Tibial artery (tissue), 4 donors: ENCODE data around the gene RNF144B.

Experiments used
- DNase-seq, 2 donors: peaks; one replicate each; pipeline ENCODE4 v3.0.0-alpha.2; 2019
- H3K27ac ChIP-seq, 2 donors: fragments of 200-600 bp; sonication (generic) in 1 of 2; 1 replicate in 1 of 2; 2 replicates in 1 of 2; pipeline ENCODE4 v1.5.1; 2018 to 2019; ENCODE audit warnings: mild to moderate bottlenecking in 1 of 2
- H3K27me3 ChIP-seq, 2 donors: fragments of 200-600 bp; sonication (generic) in 1 of 2; one replicate each; pipeline versions ENCODE4 v1.5.1 to v1.6.0; 2016 to 2019
- H3K36me3 ChIP-seq, 3 donors: fragments of 200-600 bp; sonication (generic) in 2 of 3; one replicate each; pipeline ENCODE4 v1.5.1; 2016 to 2019; ENCODE audit warnings: mild to moderate bottlenecking in 2 of 3
- H3K4me1 ChIP-seq, 4 donors: fragments of 200-600 bp; sonication (generic) in 2 of 4; 1 replicate in 3 of 4; 2 replicates in 1 of 4; pipeline ENCODE4 v1.5.1; 2016 to 2019
- H3K4me3 ChIP-seq, 2 donors: fragments of 200-600 bp; sonication (generic) in 1 of 2; 1 replicate in 1 of 2; 2 replicates in 1 of 2; pipeline ENCODE4 v1.5.1; 2018 to 2019; ENCODE audit warnings: mild to moderate bottlenecking in 2 of 2
- H3K9me3 ChIP-seq, 3 donors: fragments of 200-600 bp; sonication (generic) in 1 of 3; one replicate each; pipeline ENCODE4 v1.5.1; 2016 to 2019
- CTCF ChIP-seq, 2 experiments: fragments of 200-600 bp in 1 of 2; fragments of 450-650 bp in 1 of 2; IDR thresholded peaks; one replicate each; pipeline ENCODE4 v1.5.1; 2017 to 2019; ENCODE audit warnings: antibody characterized with exemption in 2 of 2, mild to moderate bottlenecking in 1 of 2, moderate library complexity in 1 of 2
- intact Hi-C: fragments of 100-400 bp; cut with DNase I; formaldehyde crosslinking; loops from one replicate; pipeline ENCODE4 v1.15.0; 2023; ENCODE audit warnings: low total_unique reads

The RNF144B gene

GRCh38 chr6:18388271-18388670 lies 1.1 kb downstream of the RNF144B start:
- DNase-seq, result no peak
- intact Hi-C loops, result no loop called here
- no peak for TF ChIP-seq CTCF (IDR thresholded peaks at IDR 0.05)
- Histone ChIP-seq H3K9me3 (no peaks in the 10 kb centered on the region), H3K4me1 (peaks cover 0 to 50% (median 25%) of the 10 kb centered on the region in 4 donors), H3K27ac (peak overlapping the region; percentile 29 to 56), H3K4me3 (peak overlapping the region; percentile 58 to 60), H3K27me3 (no peaks in the 10 kb centered on the region), H3K36me3 (no peaks in the 10 kb centered on the region)

GRCh38 chr6:18388942-18389341 lies 1.8 kb downstream of the RNF144B start:
- intact Hi-C loops, result no loop called here
- no peaks in the 10 kb centered on the region for H3K9me3 ChIP-seq
- no peak for DNase-seq
- peaks cover 0 to 50% (median 25%) of the 10 kb centered on the region in 4 donors for H3K4me1 ChIP-seq
- no peaks in the 10 kb centered on the region for H3K27me3 ChIP-seq
- peak overlapping the region; percentile 58 to 60 for H3K4me3 ChIP-seq
- no peak for TF ChIP-seq CTCF (IDR thresholded peaks at IDR 0.05)
- peak overlapping the region; percentile 29 to 56 for H3K27ac ChIP-seq
- H3K36me3 ChIP-seq, result no peaks in the 10 kb centered on the region

- no peak for DNase-seq
- intact Hi-C loops, result no loop called here
- Histone ChIP-seq H3K27ac (peak overlapping the region; percentile 29 to 56), H3K27me3 (no peaks in the 10 kb centered on the region), H3K9me3 (no peaks in the 10 kb centered on the region), H3K36me3 (no peaks in the 10 kb centered on the region), H3K4me1 (peaks cover 0 to 50% (median 25%) of the 10 kb centered on the region in 4 donors), H3K4me3 (peak overlapping the region; percentile 58 to 60)
- TF ChIP-seq CTCF (IDR thresholded peaks at IDR 0.05), result no peak
Measured at GRCh38 chr6:18389479-18389878, 2.3 kb downstream of the RNF144B start.

GRCh38 chr6:18390476-18390875 lies 3.3 kb downstream of the RNF144B start:
- peak overlapping the region; percentile 29 to 56 for H3K27ac ChIP-seq
- H3K4me1 ChIP-seq, result peaks cover 0 to 58% (median 25%) of the 10 kb centered on the region in 4 donors
- DNase-seq, result no peak
- no peak overlapping the region for H3K4me3 ChIP-seq
- intact Hi-C loops, result no loop called here
- no peaks in the 10 kb centered on the region for H3K27me3 ChIP-seq
- no peaks in the 10 kb centered on the region for H3K9me3 ChIP-seq
- TF ChIP-seq CTCF (IDR thresholded peaks at IDR 0.05), result no peak
- no peaks in the 10 kb centered on the region for H3K36me3 ChIP-seq

GRCh38 chr6:18391023-18391422 lies 3.9 kb downstream of the RNF144B start:
- Histone ChIP-seq H3K27me3 (no peaks in the 10 kb centered on the region), H3K9me3 (no peaks in the 10 kb centered on the region), H3K27ac (no peak overlapping the region), H3K4me1 (peaks cover 0 to 59% (median 22%) of the 10 kb centered on the region in 4 donors), H3K4me3 (no peak overlapping the region), H3K36me3 (no peaks in the 10 kb centered on the region)
- intact Hi-C loops, result no loop called here
- no peak for TF ChIP-seq CTCF (IDR thresholded peaks at IDR 0.05)
- DNase-seq, result no peak

- Histone ChIP-seq H3K36me3 (no peaks in the 10 kb centered on the region), H3K4me3 (no peak overlapping the region), H3K27ac (no peak overlapping the region), H3K4me1 (peaks cover 0 to 49% (median 13%) of the 10 kb centered on the region in 4 donors), H3K27me3 (no peaks in the 10 kb centered on the region), H3K9me3 (no peaks in the 10 kb centered on the region)
- TF ChIP-seq CTCF (IDR thresholded peaks at IDR 0.05), result no peak
- no peak for DNase-seq
- intact Hi-C loops, result no loop called here
Measured at GRCh38 chr6:18392346-18392877, 5.3 kb downstream of the RNF144B start.
